Measurements from ENCODE around the gene CFAP47. TPM values are rescaled to one million over a fixed set of nuclear protein-coding genes. Genes with fewer than 3 reads are reported as not detected.

The CFAP47 gene
- total and polyA plus RNA-seq, 9 of the 15 experiments (the other 6 are each of a cell fraction or from before 2014, with no cell fraction given) = 0.06 to 0.29 (median 0.13) TPM

- FAIRE-seq = no peak
- no peak overlapping the region for H3K4me3 ChIP-seq
- DNase-seq (ENCODE audit: extremely low read depth in 1 of 4, low spot score in 3 of 4) = no peak
- ATAC-seq = no peak
- H3K9me3 ChIP-seq (replicated peaks; ENCODE audit: control insufficient read depth, insufficient read depth, low read depth, low read length) = no peaks in the 10 kb centered on the region
- no peak overlapping the region for H3K9ac ChIP-seq (ENCODE audit: insufficient read depth in 1 of 2, low read depth in 2 of 2, low read length in 2 of 2)
- no peaks in the 10 kb centered on the region for H3K27me3 ChIP-seq (ENCODE audit: control insufficient read depth in 2 of 2, insufficient read depth in 2 of 2, low read length in 2 of 2)
- no TSS peak for BruUV-seq (replicated peaks)
- in situ Hi-C loops (cut with MboI) = no loop called here
- no peak overlapping the region for H3K4me2 ChIP-seq (ENCODE audit: insufficient read depth, low read length)
- 6% methylated on average over 1 of the region's 1 CpG for WGBS (ENCODE audit: insufficient coverage, low coverage, missing lambda C conversion rate)
- intact Hi-C loops (cut with micrococcal nuclease) = no loop called here
- no peaks in the 10 kb centered on the region for H3K4me1 ChIP-seq (replicated peaks in 1 of 2; ENCODE audit: control insufficient read depth in 2 of 2, insufficient read depth in 2 of 2, low read length in 2 of 2)
- H3K9me1 ChIP-seq (ENCODE audit: control insufficient read depth, insufficient read depth, low read length) = no peaks in the 10 kb centered on the region
- H2AFZ ChIP-seq (ENCODE audit: low read depth, low read length) = no peak overlapping the region
- H3K79me2 ChIP-seq (ENCODE audit: control insufficient read depth, insufficient read depth, low read length) = no peaks in the 10 kb centered on the region
- no peaks in the 10 kb centered on the region for H4K20me1 ChIP-seq (replicated peaks; ENCODE audit: control insufficient read depth, insufficient read depth, low read length)
- H3K36me3 ChIP-seq (ENCODE audit: control insufficient read depth, insufficient read depth, low read length) = no peaks in the 10 kb centered on the region
- TF ChIP-seq CTBP1 (IDR thresholded peaks at IDR 0.05; ENCODE audit: borderline replicate concordance) (no peak), GTF2F1 (IDR thresholded peaks at IDR 0.05; ENCODE audit: low read depth, low read length) (no peak), STAT5A (IDR thresholded peaks at IDR 0.05; ENCODE audit: borderline replicate concordance, low read length) (no peak), ILF3 (IDR thresholded peaks at IDR 0.05; ENCODE audit: borderline replicate concordance) (no peak), SREBF2 (CRISPR knock-in tag; IDR thresholded peaks at IDR 0.05) (no peak), ZNF583 (CRISPR knock-in tag; IDR thresholded peaks at IDR 0.05) (no peak), PCBP1 (IDR thresholded peaks at IDR 0.05; ENCODE audit: low read depth, low read length, poor library complexity, severe bottlenecking) (no peak), E2F8 (IDR thresholded peaks at IDR 0.05; ENCODE audit: low read depth, partially characterized antibody) (no peak), RNF2 (IDR thresholded peaks at IDR 0.05) (no peak), RREB1 (CRISPR knock-in tag; IDR thresholded peaks at IDR 0.05) (no peak), ZNF707 (CRISPR knock-in tag; conservative IDR thresholded peaks at IDR 0.05) (no peak), ZNF518B (CRISPR knock-in tag; IDR thresholded peaks at IDR 0.05) (no peak)
- ChIA-PET POLR2A (no interaction called here), CTCF (ENCODE audit: low intra/inter-chr PET ratio) (no interaction called here)
- no peak overlapping the region for H3K27ac ChIP-seq (ENCODE audit: extremely low read depth, low read depth, low read length)
Observed at GRCh38 chrX:36083256-36083655, 163.7 kb downstream of the CFAP47 start.

Measured in K562 (cell line).